Parathyroid adenoma (tissue), 2 donors: ENCODE measurements around the gene ZBTB45.
"Not testable (repeated sequence)": the region's sequence is repeated elsewhere in the genome, so short reads cannot be mapped to it uniquely, and the experiment has no call there.

Source experiments
- H2AFZ ChIP-seq: fragments of 300-600 bp; sonication (generic); one replicate; pipeline ENCODE4 v1.7.0; 2017; ENCODE audit warnings: antibody characterized with exemption, mild to moderate bottlenecking
- H3K27ac ChIP-seq: fragments of 300-600 bp; sonication (generic); one replicate; pipeline ENCODE4 v1.7.0; 2017
- H3K27me3 ChIP-seq: fragments of 300-600 bp; sonication (generic); one replicate; pipeline ENCODE4 v1.7.0; 2017; ENCODE audit warnings: low read length; ENCODE audit not compliant: control insufficient read depth, insufficient read depth
- H3K36me3 ChIP-seq: fragments of 300-600 bp; sonication (generic); one replicate; pipeline ENCODE4 v1.7.0; 2017; ENCODE audit warnings: low read length; ENCODE audit not compliant: control insufficient read depth, insufficient read depth
- H3K4me1 ChIP-seq: fragments of 300-600 bp; sonication (generic); one replicate; pipeline ENCODE4 v1.7.0; 2017; ENCODE audit warnings: control low read depth
- H3K4me2 ChIP-seq: fragments of 300-600 bp; sonication (generic); one replicate; pipeline ENCODE4 v1.7.0; 2017; ENCODE audit warnings: low read length
- H3K4me3 ChIP-seq: fragments of 300-600 bp; sonication (generic); one replicate; pipeline ENCODE4 v1.7.0; 2017; ENCODE audit warnings: low read depth, low read length
- H3K79me2 ChIP-seq: fragments of 300-600 bp; sonication (generic); one replicate; pipeline ENCODE4 v1.7.0; 2017; ENCODE audit warnings: control low read depth
- H3K9ac ChIP-seq: fragments of 300-600 bp; sonication (generic); one replicate; pipeline ENCODE4 v1.7.0; 2017; ENCODE audit warnings: mild to moderate bottlenecking
- H3K9me3 ChIP-seq: fragments of 300-600 bp; sonication (generic); one replicate; pipeline ENCODE4 v1.7.0; 2017; ENCODE audit warnings: low read length; ENCODE audit not compliant: control insufficient read depth
- TF ChIP-seq, protein P1 (sequence below): fragments of 300-600 bp; sonication (generic); IDR thresholded peaks from one replicate; pipeline ENCODE4 v1.7.0; 2017; ENCODE audit warnings: antibody characterized with exemption, mild to moderate bottlenecking
- donor health status: primary hyperparathyroidism.

The ZBTB45 gene

DNA sequence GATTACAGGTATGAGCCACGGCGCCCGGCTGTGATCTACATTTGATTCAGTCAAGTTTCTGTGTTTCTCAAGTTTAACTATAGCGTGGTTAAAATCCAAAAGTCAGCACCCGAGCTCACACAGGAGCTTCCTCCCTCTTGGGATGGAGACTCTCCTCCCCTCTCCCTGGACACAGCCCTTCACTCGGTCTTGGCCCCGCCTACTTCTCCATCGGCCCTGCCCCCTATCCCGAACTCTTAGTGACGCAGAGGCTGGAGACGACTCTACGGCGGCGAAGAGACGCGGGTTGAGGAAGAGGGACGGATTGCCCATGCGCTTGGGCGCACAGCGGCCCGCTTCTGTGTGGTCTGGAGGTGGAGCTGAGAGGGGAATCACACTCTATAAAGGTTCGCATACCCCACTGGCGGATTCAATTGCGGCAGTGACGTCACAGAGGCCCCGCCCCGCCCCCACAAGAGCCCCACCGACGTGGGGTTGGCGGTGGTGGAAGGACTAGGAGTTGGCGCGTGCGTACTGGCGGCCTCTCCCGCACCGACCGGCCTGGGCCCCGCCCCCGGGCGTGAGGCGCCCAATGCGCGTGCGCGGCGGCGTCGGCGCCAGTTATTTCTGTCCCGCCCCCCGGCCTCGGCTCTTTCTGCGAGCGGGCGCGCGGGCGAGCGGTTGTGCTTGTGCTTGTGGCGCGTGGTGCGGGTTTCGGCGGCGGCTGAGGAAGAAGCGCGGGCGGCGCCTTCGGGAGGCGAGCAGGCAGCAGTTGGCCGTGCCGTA lies 24.4 kb upstream of the ZBTB45 start, which contains the start of gene TRIM28:
Gene TRIM28 (plus strand): TSS at position 239 of the 765 bp plus-strand sequence. CDS start 694 bp downstream, outside the sequence.
- peak within 1 kb of the TSS; percentile 80 for H3K4me2 ChIP-seq
- no peaks in the 10 kb centered on the region for H3K27me3 ChIP-seq
- H3K4me1 ChIP-seq: peaks cover 18% of the 10 kb centered on the region
- H2AFZ ChIP-seq: peak within 1 kb of the TSS; percentile 86
- TF ChIP-seq, protein P1, sequence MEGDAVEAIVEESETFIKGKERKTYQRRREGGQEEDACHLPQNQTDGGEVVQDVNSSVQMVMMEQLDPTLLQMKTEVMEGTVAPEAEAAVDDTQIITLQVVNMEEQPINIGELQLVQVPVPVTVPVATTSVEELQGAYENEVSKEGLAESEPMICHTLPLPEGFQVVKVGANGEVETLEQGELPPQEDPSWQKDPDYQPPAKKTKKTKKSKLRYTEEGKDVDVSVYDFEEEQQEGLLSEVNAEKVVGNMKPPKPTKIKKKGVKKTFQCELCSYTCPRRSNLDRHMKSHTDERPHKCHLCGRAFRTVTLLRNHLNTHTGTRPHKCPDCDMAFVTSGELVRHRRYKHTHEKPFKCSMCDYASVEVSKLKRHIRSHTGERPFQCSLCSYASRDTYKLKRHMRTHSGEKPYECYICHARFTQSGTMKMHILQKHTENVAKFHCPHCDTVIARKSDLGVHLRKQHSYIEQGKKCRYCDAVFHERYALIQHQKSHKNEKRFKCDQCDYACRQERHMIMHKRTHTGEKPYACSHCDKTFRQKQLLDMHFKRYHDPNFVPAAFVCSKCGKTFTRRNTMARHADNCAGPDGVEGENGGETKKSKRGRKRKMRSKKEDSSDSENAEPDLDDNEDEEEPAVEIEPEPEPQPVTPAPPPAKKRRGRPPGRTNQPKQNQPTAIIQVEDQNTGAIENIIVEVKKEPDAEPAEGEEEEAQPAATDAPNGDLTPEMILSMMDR: no peak
- H3K36me3 ChIP-seq: no peaks in the 10 kb centered on the region
- no peaks in the 10 kb centered on the region for H3K9me3 ChIP-seq
- H3K9ac ChIP-seq: peak within 1 kb of the TSS; percentile 76
- H3K79me2 ChIP-seq: peaks cover 32% of the 10 kb centered on the region
- H3K4me3 ChIP-seq: peak within 1 kb of the TSS; percentile 75
- H3K27ac ChIP-seq: peak within 1 kb of the TSS; percentile 92

DNA sequence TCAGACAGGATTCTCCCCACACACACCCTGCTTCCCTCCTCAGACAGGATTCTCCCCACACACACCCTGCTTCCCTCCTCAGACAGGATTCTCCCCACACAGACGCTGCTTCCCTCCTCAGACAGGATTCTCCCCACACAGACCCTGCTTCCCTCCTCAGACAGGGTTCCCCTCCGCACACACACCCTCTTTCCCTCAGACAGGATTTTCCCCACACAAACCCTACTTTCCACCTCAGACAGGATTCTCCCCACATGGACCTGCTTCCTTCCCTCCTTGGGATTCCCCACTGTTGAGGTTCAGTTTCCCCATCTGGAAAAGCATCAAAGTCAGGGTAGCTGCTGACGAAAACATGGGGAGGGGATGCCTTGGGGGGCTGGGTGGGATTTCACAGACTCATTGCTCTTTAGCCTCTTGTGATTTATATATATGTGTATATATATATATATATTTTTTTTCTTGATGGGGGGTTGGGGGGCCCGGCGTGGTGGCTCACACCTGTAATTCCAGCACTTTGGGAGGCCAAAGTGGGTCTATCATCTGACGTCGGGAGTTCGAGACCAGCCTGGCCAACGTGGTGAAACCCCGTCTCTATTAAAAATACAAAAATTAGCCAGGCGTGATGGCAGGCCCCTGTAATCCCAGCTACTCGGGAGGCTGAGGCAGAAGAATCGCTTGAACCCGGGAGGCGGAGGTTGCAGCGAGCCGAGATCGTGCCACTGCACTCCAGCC lies 23.2 kb upstream of the ZBTB45 start:
- not testable (repeated sequence) for H3K36me3 ChIP-seq, H3K4me2 ChIP-seq, H3K27me3 ChIP-seq, H2AFZ ChIP-seq, H3K9me3 ChIP-seq, H3K4me3 ChIP-seq, H3K27ac ChIP-seq, H3K9ac ChIP-seq
- Histone ChIP-seq H3K4me1 (peaks cover 18% of the 10 kb centered on the region), H3K79me2 (peaks cover 27% of the 10 kb centered on the region)

DNA sequence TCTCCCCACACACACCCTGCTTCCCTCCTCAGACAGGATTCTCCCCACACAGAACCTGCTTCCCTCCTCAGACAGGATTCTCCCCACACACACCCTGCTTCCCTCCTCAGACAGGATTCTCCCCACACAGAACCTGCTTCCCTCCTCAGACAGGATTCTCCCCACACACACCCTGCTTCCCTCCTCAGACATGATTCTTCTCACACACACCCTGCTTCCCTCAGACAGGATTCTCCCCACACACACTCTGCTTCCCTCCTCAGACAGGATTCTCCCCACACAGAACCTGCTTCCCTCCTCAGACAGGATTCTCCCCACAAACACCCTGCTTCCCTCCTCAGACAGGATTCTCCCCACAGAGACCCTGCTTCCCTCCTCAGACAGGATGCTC lies 19.6 kb upstream of the ZBTB45 start:
- H3K27ac ChIP-seq, H3K36me3 ChIP-seq, H3K4me2 ChIP-seq, H3K4me1 ChIP-seq, H3K4me3 ChIP-seq, H3K9me3 ChIP-seq, H3K79me2 ChIP-seq, H2AFZ ChIP-seq, H3K27me3 ChIP-seq, H3K9ac ChIP-seq: not testable (repeated sequence)

DNA sequence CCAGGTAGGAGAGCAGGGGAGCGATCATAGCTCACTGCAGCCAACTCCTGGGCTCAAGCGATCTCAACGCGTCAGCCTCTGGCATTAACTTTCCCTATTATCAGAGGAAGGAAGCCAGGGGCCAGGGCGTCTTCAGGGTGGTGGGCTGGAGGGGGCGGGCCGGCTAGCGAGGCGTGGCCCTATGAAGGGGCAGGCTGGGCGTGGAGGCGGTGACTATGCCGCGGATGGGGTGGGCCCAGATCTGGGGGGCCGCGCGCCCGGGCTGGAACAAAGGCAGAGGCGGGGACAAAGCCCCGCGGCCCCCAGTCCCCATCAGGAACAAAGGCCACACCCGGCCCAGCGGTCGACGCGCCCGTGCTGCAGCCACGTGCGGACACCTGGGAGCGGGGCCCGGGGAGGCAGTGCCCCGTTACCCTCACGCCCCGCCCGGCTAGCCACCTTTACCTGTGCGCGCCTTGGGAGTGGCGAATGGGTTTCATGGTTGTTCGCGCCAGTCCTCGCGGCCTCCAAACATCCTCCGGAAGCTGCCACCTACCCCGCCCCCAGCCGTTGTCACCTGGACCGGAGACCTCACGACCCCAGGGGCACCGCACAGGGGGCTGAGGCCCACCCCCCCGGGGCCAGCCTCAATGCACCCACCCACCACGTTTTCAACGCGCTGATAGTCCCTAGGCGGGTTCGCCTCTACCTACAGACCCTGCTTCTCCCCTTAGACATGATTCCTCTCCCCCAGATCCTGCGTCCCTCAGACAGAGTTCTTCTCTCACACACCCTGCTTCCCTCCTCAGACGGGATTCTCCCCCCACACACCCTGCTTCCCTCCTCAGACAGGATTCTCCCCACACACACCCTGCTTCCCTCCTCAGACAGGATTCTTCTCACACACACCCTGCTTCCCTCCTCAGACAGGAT lies 18.9 kb upstream of the ZBTB45 start:
- H3K9ac ChIP-seq: no peak overlapping the region
- peak overlapping the region; percentile 89 for H2AFZ ChIP-seq
- no peak overlapping the region for H3K4me3 ChIP-seq

More for the DNA sequence above, 18.9 kb upstream of the ZBTB45 start:
- H3K36me3 ChIP-seq: no peaks in the 10 kb centered on the region
- H3K79me2 ChIP-seq: no peaks in the 10 kb centered on the region
- peak overlapping the region; percentile 35 for H3K4me2 ChIP-seq
- no peaks in the 10 kb centered on the region for H3K9me3 ChIP-seq
- H3K27me3 ChIP-seq: no peaks in the 10 kb centered on the region
- H3K4me1 ChIP-seq: no peaks in the 10 kb centered on the region
- TF ChIP-seq, protein P1: no peak
- H3K27ac ChIP-seq: no peak overlapping the region
